Body of pancreas (tissue), 4 donors: Measurements from ENCODE around the gene GSE1. TPM values are rescaled to one million over a fixed set of nuclear protein-coding genes. Genes with fewer than 3 reads are reported as not detected.

Source experiments
- ATAC-seq: fragments of 150-250 bp; one replicate; pipeline ENCODE4 v1.9.1; 2016
- DNase-seq, 4 donors: peaks; one replicate each; pipeline ENCODE4 v3.0.0-alpha.2; 2019
- H3K27ac ChIP-seq, 4 donors: fragments of 200-600 bp; sonication (generic); 1 replicate in 3 of 4; 2 replicates in 1 of 4; pipeline versions ENCODE4 v1.5.1 to v1.6.1; 2016 to 2019; ENCODE audit warnings: mild to moderate bottlenecking in 1 of 4, mixed read lengths in 1 of 4, moderate library complexity in 1 of 4
- H3K27me3 ChIP-seq, 2 donors: fragments of 200-600 bp; sonication (generic); one replicate each; pipeline ENCODE4 v1.6.0; 2016; ENCODE audit warnings: mild to moderate bottlenecking in 1 of 2
- H3K36me3 ChIP-seq, 2 donors: fragments of 200-600 bp; sonication (generic); replicated peaks in 1 of 2; 2 replicates each; pipeline ENCODE4 v1.5.1; 2016; ENCODE audit warnings: low read depth in 2 of 2; ENCODE audit not compliant: insufficient read depth in 1 of 2
- H3K4me1 ChIP-seq: fragments of 200-600 bp; sonication (generic); one replicate; pipeline ENCODE4 v1.6.0; 2016
- H3K4me3 ChIP-seq, 2 donors: fragments of 200-600 bp; sonication (generic); 1 replicate in 1 of 2; 2 replicates in 1 of 2; pipeline ENCODE4 v1.5.1; 2016 to 2019
- H3K9me3 ChIP-seq, 3 donors: fragments of 200-600 bp; sonication (generic); 1 replicate in 2 of 3; 2 replicates in 1 of 3; pipeline ENCODE4 v1.5.1; 2016
- POLR2A ChIP-seq, 3 donors: fragments of 450-650 bp; IDR thresholded peaks; one replicate each; pipeline ENCODE4 v1.6.1; 2016; ENCODE audit warnings: antibody characterized with exemption in 3 of 3, mild to moderate bottlenecking in 2 of 3
- whole genome bisulfite sequencing, 2 donors: methylation state at CpG; one replicate each; pipeline ENCODE4 v1.1.5; 2017; 5-methylcytosine and 5-hydroxymethylcytosine counted together
- intact Hi-C: fragments of 100-400 bp; cut with DNase I; formaldehyde crosslinking; loops from one replicate; pipeline ENCODE4 v1.15.1; 2023
- total RNA-seq, 2 donors: library from RNA; depleted of rRNA; stranded (reverse); fragments of >200 nt; gene quantifications; one replicate each; pipeline ENCODE4 v1.1.0, GENCODE V29; 2016
- TF ChIP-seq, protein P1 (sequence below), 7 experiments: fragments of 450-650 bp in 4 of 7; fragments of 200-600 bp in 3 of 7; sonication (generic) in 3 of 7; IDR thresholded peaks; one replicate each; pipeline ENCODE4 v1.5.1; 2016 to 2019; ENCODE audit warnings: antibody characterized with exemption in 7 of 7

The GSE1 gene
- total RNA-seq, 2 donors from 2014 or later = 76.5 to 221 TPM

DNA sequence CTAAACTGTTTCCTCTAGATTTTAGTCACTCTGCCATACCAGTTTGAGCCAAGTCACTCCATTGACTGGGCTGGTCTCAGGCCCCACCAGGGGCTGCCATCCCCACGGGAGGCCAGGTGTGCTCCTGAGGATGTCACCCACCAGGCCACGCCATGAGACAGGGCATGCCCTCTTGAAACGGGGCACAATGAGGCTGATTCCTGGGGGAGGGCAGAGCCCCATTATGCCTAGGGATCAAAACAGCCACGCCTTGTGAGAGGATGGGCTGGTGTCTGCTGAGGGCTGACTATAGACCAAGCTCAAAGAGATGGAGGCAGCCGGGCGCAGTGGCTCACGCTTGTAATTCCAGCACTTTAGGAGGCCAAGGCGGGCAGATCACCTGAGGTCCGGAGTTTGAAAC is 54.1 kb downstream of the GSE1 start:
- peaks cover 8% of the 10 kb centered on the region for H3K4me1 ChIP-seq
- intact Hi-C loops = no loop called here
- ATAC-seq (no peak), DNase-seq (no peak)
- H3K9me3 ChIP-seq = no peaks in the 10 kb centered on the region
- no peak overlapping the region for H3K27ac ChIP-seq
- H3K27me3 ChIP-seq = no peaks in the 10 kb centered on the region
- H3K36me3 ChIP-seq = peaks cover 41 to 60% of the 10 kb centered on the region in 2 donors
- 93% methylated on average over 8 to 9 of the region's 9 CpGs for WGBS, 2 donors
- TF ChIP-seq, protein P1, sequence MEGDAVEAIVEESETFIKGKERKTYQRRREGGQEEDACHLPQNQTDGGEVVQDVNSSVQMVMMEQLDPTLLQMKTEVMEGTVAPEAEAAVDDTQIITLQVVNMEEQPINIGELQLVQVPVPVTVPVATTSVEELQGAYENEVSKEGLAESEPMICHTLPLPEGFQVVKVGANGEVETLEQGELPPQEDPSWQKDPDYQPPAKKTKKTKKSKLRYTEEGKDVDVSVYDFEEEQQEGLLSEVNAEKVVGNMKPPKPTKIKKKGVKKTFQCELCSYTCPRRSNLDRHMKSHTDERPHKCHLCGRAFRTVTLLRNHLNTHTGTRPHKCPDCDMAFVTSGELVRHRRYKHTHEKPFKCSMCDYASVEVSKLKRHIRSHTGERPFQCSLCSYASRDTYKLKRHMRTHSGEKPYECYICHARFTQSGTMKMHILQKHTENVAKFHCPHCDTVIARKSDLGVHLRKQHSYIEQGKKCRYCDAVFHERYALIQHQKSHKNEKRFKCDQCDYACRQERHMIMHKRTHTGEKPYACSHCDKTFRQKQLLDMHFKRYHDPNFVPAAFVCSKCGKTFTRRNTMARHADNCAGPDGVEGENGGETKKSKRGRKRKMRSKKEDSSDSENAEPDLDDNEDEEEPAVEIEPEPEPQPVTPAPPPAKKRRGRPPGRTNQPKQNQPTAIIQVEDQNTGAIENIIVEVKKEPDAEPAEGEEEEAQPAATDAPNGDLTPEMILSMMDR (IDR thresholded peaks at IDR 0.05) = no peak
- TF ChIP-seq POLR2A (IDR thresholded peaks at IDR 0.05) = no peak
- H3K4me3 ChIP-seq = no peak overlapping the region

DNA sequence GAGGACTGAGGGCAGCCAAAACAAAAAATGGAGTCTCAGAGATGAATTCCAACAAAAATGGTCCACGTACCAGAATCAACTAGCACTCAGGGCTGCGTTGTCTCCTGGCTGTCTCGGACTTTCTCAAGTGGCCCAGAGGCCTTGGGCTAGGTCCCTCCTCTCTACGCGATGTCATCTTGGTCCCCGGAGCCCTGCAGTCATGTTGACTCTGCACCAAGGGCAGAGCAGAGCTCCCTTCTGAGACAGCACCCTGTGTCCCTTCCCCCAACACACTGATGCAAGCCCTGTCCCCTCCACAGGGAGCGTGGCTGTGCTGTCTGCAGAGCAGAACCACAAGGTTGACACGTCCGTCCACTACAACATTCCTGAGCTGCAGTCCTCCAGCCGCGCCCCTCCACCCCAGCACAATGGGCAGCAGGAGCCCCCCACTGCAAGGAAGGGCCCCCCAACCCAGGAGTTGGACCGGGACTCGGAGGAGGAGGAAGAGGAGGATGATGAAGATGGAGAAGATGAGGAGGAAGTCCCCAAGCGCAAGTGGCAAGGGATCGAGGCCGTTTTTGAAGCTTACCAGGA is 54.8 kb downstream of the GSE1 start:
- intact Hi-C loops = no loop called here
- Histone ChIP-seq H3K36me3 (peaks cover 34 to 65% of the 10 kb centered on the region in 2 donors), H3K27me3 (no peaks in the 10 kb centered on the region), H3K27ac (no peak overlapping the region), H3K4me1 (peaks cover 11% of the 10 kb centered on the region), H3K4me3 (no peak overlapping the region), H3K9me3 (no peaks in the 10 kb centered on the region)
- DNase-seq = no peak
- 80 to 90% methylated on average over 12 to 16 of the region's 16 CpGs for WGBS, 2 donors
- TF ChIP-seq, protein P1 (IDR thresholded peaks at IDR 0.05) = no peak
- no peak for TF ChIP-seq POLR2A (IDR thresholded peaks at IDR 0.05)
- ATAC-seq = no peak

DNA sequence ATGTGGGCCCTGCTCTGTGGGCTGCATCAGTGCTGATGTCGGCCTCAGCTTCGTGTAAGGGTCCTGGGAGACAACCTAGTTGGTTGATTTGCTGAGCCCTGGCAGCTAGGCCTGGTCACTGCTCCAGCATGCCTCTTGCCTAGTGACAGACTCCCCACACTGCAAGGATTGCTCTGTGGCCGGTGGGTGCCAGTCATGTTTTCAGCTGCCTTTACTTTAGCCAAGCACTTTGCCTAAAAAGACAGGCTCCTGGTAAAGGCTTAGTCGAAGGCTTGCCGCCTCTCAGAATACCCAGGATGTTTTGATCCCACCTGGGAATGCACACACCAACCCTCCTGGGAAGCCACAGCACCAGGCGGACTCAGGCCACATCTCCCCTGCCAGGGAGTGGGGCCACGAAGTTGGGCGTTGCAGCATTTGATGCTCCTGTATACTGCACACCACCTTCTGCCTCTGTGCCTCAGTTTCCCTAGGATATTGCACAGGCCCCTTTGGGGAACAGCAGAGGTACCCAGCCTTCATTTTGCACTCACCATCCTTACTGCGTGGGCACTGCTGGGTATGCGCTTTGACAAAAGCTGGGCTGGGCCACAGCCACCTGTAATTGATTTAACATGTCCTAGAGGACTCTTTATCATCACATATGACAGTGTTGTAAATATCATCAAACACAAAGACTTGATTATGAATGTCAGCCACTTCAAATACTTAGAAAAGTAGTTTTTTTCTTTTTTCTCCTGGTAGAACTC is 55.7 kb downstream of the GSE1 start:
- DNase-seq = no peak
- peaks cover 13% of the 10 kb centered on the region for H3K4me1 ChIP-seq
- no peak for ATAC-seq
- intact Hi-C loops = no loop called here
- 75 to 78% methylated on average over 10 of the region's 10 CpGs for WGBS, 2 donors
- no peaks in the 10 kb centered on the region for H3K9me3 ChIP-seq
- H3K4me3 ChIP-seq = no peak overlapping the region
- H3K27me3 ChIP-seq = no peaks in the 10 kb centered on the region
- H3K27ac ChIP-seq = no peak overlapping the region
- H3K36me3 ChIP-seq = peaks cover 31 to 61% of the 10 kb centered on the region in 2 donors
- TF ChIP-seq, protein P1 (IDR thresholded peaks at IDR 0.05) = no peak
- TF ChIP-seq POLR2A (IDR thresholded peaks at IDR 0.05) = no peak

DNA sequence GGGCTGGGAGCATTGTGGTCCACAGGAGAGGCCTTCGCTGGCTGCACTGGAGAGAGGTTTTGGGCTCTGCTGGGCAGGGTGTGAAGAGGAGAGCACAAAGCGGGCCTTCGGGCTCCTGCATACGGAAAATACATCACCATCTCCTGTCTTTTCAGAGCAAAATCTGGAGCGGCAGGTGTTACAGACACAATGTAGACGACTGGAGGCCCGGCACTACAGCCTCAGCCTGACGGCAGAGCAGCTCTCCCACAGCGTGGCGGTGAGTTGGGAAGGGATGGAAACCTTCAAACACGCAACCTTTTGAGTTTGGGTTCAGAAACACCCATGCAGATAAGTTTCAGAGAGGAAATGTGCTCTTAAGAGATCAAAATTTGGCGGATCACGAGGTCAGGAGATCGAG is 57.7 kb downstream of the GSE1 start:
- no peak for ATAC-seq

More for the DNA sequence above, 57.7 kb downstream of the GSE1 start:
- WGBS, 2 donors = 94 to 96% methylated on average over 14 of the region's 14 CpGs
- no peaks in the 10 kb centered on the region for H3K27me3 ChIP-seq
- H3K4me3 ChIP-seq = no peak overlapping the region
- TF ChIP-seq, protein P1 (IDR thresholded peaks at IDR 0.05) = no peak
- H3K36me3 ChIP-seq = peaks cover 22 to 45% of the 10 kb centered on the region in 2 donors
- intact Hi-C loops = no loop called here
- H3K9me3 ChIP-seq = no peaks in the 10 kb centered on the region
- DNase-seq = no peak
- H3K27ac ChIP-seq = no peak overlapping the region
- H3K4me1 ChIP-seq = peaks cover 26% of the 10 kb centered on the region
